Putamen (tissue), 1 donor: ENCODE measurements around the gene RAD18.

Source experiments
- DNase-seq: peaks from one replicate; pipeline ENCODE4 v3.0.0-alpha.2; 2016; ENCODE audit warnings: low spot score

RAD18 gene

GRCh38 chr3:8895829-8896228, 67.4 kb downstream of the RAD18 start:
- DNase-seq = no peak

- DNase-seq = peak; percentile 13
Observed at GRCh38 chr3:8893001-8893400, 70.3 kb downstream of the RAD18 start.

GRCh38 chr3:8891774-8892173, 71.5 kb downstream of the RAD18 start:
- DNase-seq = no peak

DNA sequence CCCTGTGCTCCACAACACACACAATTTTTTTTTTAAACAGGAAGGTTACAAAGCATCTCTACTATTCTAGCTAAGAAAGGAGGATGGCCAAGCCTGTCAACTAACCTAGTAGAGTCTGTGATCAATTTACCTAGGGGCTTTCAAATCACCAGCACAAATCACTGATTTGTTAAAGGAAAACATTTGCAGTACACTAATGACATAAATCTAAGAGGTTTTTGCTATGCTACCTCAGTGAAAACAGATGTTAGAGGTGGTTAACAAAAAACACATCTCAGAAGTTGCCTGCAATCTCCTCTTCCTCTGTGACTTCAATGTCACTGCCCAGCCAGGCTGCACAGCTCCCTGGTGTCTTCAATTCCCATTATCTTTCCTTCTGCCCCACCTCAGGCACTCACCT, 72.0 kb downstream of the RAD18 start:
- DNase-seq = no peak

DNA sequence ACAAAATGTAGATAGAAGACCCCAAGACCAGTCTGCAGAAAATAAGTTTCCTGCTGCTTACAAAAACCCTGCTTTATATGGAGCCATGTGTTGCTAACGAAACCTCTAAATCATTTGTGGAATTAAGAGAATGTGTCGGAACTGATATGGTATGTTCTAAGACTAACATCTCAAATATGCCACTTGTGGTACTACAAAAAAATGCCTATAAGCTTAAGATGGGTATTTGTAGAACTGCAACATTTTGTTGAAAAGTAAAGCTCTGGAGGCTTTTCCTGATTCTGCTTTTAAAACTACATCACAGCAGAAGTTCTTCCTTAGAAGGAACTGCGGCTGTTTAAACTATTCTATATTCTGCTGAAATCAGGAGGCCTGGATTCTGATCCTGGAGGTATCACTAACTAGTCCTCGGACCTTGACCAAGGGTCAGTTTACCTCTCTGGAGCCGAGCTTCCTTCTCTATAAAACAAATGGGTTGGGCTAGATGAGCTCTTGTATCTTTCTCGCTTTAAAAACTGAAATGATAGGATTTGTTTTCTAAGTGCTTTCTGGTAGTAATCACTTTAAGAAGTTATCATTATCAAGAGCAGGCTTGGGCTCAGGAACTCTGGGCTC, 74.9 kb downstream of the RAD18 start:
- no peak for DNase-seq

GRCh38 chr3:8887435-8888300, 75.6 kb downstream of the RAD18 start:
- no peak for DNase-seq

GRCh38 chr3:8886546-8886945, 76.7 kb downstream of the RAD18 start:
- no peak for DNase-seq

- DNase-seq = no peak
Observed at GRCh38 chr3:8885536-8886316, 77.5 kb downstream of the RAD18 start.

DNA sequence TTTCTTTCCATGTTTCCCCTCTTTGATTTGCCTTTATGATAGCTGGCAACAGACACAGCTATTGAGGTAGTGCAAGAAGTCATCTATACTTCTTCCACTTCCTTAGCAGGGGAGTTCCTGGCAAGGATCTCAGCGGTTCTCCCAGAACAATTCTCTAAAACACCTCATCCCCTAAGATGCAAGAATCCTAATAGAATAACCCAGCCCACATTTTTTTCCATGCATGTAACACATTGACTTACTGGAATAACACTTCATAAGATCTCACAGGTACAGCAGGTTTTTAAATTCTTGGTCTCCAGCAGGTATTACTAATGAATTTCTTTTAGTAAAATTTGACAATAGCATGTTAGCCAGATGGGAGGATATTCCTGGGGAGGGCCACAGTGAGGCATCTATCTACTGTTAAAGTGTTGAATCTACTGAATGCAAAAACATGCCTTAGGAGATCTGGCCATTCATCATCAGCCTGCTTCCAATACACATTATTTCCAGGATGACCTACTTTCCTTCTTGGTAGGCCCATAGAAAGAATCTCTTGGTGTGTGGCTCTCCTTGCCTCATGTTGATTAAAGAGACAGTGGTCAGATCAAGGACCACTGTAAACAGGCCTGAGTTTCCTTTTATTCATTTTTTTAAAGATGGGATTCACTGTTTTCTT, 78.5 kb downstream of the RAD18 start:
- no peak for DNase-seq

DNA sequence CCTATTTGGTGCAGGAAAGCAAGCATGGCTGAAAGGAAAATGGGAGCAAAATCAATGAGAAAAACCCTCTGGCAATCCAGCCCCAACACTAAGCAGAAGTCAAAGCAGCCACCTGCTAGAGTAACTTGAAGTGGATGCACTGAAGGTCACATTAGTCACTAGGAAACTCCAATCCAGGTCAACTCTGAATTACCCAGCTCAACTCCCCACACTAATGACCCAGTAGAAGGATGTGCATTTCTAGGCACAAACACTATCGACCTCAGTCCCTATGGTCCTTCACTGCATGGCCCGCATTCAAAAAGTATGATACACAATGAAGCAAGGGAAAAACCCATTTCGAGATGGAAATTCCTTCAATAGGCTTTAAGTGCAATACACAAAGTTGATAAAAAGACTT, 80.6 kb downstream of the RAD18 start:
- no peak for DNase-seq

DNA sequence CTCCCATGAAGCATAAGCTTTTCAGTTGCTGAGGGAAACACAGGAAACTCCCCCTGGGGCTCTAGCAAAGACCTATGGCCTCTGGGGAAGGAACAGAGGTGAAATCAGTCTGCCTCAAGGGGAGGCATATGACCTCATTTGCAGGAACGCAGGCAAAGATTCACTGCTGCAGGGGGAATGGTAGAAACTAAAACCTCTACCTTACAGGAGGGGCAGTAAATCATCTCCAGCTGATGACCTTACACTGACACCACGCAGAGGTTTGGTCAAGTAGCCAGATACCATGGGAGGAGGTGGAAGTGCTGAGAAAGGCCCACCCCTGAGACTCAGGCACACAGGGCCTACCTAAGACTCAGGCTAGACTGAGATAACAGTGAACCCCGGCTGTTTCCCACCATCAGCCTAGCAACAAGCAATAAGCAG, 81.1 kb downstream of the RAD18 start:
- DNase-seq = no peak

DNA sequence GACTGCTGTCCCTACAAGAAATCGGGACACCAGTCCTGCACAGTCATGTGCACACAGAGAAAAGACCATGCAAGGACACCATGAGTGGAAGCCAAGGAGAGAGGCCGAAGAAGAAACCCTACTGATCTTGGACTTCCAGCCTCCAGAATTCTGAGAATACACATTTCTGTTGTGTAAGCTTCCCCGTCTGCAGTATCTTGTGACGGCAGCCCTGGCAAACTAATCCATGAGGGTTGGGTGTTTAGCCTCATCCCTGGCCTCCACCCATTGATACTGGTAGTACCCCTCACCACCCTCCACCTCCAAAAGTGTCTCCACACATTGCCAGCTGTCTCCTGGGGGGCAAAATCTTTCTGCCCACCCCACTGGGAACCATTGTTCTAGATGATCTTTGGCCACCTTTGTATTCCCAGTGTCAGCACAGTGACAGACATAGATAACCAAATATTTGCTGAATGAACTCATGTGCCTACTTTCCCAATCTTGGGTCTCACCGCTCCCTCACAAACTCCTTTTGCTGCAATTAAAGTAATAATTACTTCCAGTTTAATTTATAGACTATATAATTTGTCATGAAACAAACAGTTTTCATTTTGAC, 83.8 kb downstream of the RAD18 start:
- DNase-seq = no peak

DNA sequence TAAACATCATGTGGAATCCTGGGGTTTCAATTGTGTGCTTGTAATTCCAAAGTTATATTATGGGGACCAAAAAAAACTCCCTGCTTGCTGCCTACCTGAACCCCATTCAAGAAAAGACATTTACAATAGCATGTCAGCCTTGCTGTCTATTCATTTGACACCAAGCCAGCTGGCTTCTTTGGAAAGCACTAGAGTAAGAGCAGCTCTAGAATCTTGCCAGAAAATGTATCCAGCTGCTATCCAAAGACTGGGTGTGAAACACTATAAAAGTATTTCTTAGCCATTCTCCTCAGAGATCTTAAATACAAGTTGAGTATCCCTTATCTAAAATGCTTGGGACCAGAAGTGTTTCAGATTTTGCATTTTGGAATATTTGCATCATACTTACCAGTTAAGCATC, 87.4 kb downstream of the RAD18 start:
- no peak for DNase-seq

GRCh38 chr3:8873740-8874139, 89.5 kb downstream of the RAD18 start:
- DNase-seq = no peak

GRCh38 chr3:8872261-8872660, 91.0 kb downstream of the RAD18 start:
- no peak for DNase-seq

DNA sequence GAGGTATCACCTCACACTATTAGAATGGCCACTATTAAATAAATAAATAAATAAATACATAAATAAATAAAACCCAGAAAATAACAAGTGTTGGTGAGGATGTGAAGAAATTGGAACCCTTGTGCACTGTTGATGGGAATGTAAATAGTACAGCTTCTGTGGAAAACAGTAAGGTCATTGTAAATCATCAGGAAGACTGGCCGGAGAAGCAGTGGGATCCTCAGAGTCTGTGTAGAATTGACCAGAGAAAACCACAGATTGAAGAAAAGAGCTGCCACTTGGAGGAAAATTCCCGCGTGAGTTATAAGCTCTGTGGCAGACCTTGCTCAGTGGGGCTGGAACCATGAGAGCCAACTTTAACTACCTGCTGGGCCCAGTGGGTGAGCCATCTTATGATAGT, 92.0 kb downstream of the RAD18 start:
- no peak for DNase-seq

GRCh38 chr3:8870134-8870533, 93.1 kb downstream of the RAD18 start:
- DNase-seq = no peak

- no peak for DNase-seq
Observed at GRCh38 chr3:8869613-8870012, 93.7 kb downstream of the RAD18 start.

- DNase-seq = no peak
Observed at GRCh38 chr3:8868996-8869395, 94.3 kb downstream of the RAD18 start.

DNA sequence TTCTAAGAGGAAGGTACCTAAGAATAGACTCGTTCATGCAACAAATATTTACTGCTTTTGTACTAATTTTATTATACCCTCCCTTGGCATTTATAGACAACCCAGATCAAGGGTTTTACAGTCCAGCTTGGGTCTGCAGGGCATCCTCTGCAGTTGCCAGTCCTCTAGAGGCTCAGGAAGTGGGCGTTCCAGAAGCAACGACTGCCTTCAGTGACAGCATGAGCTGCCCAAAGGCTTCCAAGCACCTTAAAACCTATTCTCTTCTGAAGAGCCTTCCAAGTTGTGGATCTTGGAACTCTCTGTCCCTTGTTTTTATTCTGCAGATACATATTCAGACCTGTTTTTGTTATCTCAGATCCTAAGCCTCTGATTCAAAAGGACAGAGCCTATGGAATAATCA, 95.6 kb downstream of the RAD18 start:
- no peak for DNase-seq

- no peak for DNase-seq
Observed at GRCh38 chr3:8865697-8866096, 97.6 kb downstream of the RAD18 start.
